Medulla oblongata (tissue), 1 donor: ENCODE measurements around the gene LPIN3.
"Not testable (repeated sequence)": the region's sequence is repeated elsewhere in the genome, so short reads cannot be mapped to it uniquely, and the experiment has no call there.

ENCODE experiments used
- DNase-seq: peaks from one replicate; pipeline ENCODE4 v3.0.0-alpha.2; 2015; ENCODE audit errors: extremely low spot score

The LPIN3 gene, protein sequence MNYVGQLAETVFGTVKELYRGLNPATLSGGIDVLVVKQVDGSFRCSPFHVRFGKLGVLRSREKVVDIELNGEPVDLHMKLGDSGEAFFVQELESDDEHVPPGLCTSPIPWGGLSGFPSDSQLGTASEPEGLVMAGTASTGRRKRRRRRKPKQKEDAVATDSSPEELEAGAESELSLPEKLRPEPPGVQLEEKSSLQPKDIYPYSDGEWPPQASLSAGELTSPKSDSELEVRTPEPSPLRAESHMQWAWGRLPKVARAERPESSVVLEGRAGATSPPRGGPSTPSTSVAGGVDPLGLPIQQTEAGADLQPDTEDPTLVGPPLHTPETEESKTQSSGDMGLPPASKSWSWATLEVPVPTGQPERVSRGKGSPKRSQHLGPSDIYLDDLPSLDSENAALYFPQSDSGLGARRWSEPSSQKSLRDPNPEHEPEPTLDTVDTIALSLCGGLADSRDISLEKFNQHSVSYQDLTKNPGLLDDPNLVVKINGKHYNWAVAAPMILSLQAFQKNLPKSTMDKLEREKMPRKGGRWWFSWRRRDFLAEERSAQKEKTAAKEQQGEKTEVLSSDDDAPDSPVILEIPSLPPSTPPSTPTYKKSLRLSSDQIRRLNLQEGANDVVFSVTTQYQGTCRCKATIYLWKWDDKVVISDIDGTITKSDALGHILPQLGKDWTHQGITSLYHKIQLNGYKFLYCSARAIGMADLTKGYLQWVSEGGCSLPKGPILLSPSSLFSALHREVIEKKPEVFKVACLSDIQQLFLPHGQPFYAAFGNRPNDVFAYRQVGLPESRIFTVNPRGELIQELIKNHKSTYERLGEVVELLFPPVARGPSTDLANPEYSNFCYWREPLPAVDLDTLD

DNA sequence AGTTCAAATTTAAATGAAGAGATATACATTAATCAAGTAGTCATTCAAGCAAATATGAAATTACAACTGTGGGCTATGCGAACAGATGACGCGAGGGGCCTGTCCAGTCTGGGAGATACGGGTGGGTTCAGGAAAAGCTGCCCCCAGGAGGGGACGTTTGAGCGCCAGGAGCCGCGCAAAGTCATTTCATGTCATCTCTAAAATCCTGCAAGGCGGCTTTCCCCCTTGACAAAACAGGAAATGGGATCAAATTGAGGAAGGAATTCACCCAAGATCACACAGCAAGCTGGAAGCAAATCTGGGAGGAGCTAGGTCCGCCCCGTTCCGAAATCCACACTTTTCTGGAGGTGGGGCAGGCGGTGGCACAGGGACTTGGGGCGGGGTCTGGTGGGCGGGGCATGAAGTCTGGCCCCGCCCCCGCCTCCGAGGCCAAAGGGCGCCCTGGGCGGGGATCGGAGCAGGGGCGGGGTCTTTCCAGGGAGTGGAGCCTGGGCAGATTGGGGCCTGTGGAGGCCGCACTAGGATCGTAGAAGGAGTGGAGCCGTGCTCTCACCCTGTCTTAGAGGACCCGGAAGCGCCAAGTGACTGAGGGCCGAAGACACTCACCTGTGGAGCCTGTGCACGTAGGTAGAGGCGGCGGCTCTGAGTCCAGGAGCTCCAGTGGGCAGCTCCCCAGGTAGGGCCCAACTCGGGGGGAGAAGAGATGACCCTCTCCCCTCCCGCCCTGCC is at the start of gene LPIN3:
Gene LPIN3, plus strand, starts transcription at position 495 of the 729 bp plus-strand sequence. CDS start 4,983 bp downstream, outside the sequence.
- peak; percentile 66 for DNase-seq

- no peak for DNase-seq
Observed at GRCh38 chr20:41293269-41294037, 47.2 kb upstream of the LPIN3 start.

GRCh38 chr20:41299899-41300298 is 40.7 kb upstream of the LPIN3 start:
- no peak for DNase-seq

DNA sequence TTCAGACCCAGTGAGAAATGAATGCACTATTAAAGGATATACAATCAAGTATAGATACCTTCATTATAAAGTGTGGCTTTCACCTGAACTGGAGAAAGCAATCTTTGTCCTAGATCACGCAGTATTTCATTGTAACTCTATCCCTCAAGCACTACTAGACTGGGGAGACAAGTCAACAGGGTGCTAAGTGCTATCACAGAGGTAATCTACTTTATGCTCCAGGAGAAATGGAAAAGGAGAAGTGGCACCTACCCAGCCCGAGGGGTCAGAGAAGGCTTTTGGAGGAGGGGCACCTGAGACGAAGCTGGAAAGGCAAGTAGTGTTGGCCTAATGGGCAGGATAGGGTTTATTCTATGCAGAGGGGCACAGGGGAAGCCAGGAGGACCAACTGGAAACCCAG is 40.2 kb upstream of the LPIN3 start:
- no peak for DNase-seq

DNA sequence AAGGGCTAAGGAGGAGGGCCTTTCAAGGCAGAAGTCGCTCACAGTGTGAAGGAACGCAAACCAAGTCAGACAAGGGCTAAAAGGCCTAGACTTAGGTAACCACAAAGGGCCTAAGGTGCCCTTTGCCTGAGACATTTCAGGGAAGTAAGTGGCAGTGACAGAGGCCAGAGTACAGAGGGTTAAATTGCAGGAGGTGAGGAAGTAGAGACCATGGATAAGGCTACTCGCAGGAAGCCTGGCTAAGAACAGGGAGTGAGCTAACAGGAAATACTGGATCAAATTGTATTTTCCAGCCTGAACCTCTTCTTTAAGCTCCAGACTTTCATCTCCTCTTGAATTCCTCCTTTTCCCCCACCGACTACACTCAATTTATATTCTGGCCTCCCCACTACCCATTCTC is 39.7 kb upstream of the LPIN3 start:
- DNase-seq, result no peak

- no peak for DNase-seq
Observed at GRCh38 chr20:41304002-41304401, 36.6 kb upstream of the LPIN3 start.

GRCh38 chr20:41304424-41305079 is 36.1 kb upstream of the LPIN3 start:
- DNase-seq, result no peak

DNA sequence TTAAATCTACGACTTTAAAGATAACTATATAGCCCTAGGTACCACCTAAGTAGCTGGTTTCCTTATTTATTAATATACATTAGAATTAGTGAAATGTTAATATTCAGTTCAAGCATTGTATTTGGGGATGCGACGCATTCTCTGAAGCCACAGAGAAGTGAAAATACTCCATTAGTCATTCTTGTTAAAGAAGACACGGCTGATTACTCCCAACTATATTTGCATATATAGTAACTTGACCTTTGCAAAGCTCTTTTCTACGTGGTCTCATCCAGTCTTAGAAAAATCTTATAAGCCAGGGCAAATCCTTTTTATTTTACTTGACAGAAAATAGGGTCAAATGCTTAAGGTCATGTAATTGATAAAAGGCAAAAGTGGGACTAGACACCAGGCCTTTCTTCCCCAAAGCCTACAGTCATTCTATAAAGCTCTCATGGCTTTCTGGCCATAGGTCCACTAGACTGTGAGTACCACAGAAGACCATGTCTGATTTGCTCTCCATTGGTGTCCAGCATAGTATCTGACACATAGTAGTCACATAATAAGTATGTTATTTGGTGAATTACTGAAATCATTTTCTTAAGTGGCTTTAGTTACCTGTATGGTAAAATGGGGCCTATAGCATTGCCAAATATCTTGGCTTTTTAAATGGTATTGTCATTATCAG is 34.4 kb upstream of the LPIN3 start:
- DNase-seq, result no peak

- no peak for DNase-seq
Observed at GRCh38 chr20:41307021-41307420, 33.6 kb upstream of the LPIN3 start.

GRCh38 chr20:41308290-41308711 is 32.3 kb upstream of the LPIN3 start:
- peak; percentile 59 for DNase-seq

DNA sequence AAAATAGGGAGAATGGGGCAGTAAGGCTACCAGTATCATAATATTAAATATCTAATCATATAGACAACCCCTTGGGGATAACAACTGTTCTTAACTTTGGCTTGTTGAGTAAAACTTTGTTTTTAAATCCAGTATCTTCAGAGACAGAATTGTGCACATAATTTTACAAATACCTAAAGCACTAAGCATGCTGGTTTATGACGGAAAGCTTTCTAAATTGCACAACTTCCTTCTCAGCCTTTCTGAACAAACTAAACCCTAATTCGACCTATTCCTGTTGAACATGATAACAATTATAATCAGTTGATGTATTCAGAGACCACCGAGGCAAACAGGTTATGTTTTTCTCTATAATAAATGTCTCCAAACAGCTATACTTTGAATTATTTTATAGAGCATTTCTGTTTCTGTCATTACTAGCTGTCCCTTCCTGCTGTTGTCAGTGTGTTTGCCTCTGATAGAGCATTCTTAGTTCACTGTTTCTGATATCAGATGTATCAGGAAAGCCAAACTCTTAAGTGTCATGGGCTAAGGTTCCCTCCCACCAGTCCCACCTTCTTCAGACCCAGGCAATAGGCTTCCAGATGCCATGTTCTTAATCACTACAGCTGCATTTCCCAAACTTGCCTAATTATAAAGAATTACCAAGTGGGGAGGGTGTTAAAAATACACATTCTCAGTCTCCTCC is 31.8 kb upstream of the LPIN3 start:
- no peak for DNase-seq

DNA sequence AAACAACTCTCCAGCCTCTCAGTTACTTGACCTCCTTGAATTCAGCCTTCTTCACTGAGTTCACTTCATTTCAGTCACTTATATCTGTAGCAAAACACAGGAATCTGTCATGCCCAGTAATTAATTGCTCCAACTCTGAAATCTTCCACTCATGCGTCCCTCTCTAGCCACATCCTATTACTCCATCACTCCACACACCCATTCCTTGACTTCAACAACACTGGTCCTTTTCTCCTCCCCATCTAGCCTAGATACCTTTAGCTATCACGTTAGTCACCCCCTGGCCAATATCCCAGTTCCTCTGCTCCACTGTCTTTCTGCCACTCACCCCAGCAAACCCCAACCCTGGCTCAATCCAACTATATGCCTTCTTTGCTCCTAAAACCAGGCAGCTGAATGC is 30.8 kb upstream of the LPIN3 start:
- no peak for DNase-seq

DNA sequence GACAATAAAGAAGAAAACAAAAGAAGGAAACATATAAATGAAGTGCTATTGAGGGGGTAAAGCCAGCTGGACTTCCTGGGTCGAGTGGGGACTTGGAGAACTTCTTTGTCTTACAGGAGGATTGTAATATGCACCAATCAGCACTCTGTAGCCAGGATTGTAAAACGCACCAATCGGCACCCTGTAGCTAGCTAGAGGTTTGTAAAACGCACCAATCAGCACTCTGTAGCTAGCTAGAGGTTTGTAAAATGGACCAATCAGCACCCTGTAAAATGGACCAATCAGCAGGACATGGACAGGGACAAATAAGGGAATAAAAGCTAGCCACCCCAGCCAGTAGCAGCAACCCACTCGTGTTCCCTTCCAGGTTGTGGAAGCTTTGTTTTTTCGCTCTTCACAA is 28.6 kb upstream of the LPIN3 start:
- DNase-seq, result not testable (repeated sequence)

DNA sequence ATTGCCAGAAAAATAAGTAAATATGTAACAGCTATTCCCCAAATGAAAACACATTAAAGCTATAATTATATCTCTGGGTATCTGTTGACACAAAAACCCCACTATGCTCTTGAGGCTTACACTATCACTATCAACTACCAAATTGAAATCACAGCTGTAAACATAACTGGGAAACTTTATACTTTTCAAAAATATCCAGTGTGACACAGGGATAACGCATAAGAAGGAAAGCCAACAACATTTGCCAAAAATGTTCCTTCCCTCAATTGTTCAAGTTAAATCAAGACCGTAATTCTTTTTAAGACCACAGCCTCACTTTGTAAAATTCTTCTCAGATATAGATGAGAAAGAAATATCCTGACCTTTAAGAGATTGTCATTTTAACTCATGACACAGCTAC is 26.2 kb upstream of the LPIN3 start:
- no peak for DNase-seq

DNA sequence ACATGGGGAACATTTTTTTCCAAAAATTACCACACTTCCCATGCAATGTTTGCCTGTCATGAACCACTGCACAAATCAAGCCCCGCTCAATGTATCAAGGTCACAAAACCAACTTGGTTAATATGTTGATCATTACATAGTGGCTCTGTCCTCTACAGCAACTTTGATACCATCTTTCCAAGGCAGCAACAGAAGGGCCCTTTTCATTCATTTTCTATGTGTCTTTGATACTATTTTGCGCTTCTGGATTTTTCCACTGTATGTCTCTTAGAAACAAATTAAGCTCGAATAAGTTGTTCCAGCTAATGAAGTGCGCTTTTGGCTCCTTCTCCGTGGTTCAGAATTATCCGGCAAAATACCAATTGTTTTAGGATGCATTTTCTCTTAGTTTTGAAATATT is 24.6 kb upstream of the LPIN3 start:
- DNase-seq, result peak; percentile 47

DNA sequence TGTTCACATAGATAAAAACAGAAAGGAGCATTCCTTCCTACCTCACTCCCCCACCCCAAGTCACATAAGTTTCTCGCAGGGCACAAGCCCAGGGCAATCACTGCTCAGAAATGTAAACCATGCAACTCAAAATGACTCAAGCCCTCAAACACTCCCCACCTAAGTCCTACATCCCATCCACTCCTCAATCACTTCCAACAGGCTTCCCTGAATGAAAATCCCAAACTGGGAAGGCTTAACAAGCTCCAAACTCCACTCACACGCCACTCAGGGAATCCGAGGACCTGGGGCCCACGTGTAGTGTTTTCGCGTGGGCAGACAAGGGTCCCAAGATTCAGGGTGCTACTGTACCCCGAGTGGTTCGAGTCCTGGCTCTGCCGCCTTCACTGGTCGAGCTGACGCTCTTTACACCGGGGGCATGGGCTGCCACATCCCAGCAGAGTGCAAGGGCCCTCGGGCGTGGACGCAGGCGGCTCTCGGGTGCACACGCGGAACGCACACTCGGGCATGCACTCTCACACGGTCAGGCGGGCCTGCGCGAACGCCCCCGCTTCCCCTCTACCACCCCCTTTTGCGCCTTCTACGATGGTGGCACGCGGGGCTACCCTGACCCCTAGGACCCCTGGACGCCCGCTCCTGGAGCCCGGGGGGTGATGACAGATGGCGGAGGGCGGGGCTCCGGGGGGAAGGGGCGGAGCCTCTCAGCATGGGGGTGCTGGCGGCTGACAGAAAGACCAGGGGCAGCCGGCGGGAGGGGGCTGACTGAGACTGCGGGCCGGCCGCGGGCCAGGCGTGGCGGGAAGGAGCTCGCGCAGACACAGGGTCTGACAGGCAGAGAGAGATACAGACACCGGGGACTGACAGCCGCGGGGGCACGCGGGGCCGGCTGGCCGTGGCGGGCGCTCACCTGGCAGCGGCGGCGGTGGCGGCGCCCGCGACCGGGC is 23.7 kb upstream of the LPIN3 start:
- DNase-seq, result peak; percentile 83

- DNase-seq, result peak; percentile 98
Observed at GRCh38 chr20:41317546-41318270, 22.9 kb upstream of the LPIN3 start, which contains the start of gene ZHX3. Gene ZHX3 (minus strand): TSS chr20:41317731. CDS start chr20:41204916, 112,815 bp downstream.

- no peak for DNase-seq
Observed at GRCh38 chr20:41318271-41318649, 22.4 kb upstream of the LPIN3 start.
